ENCODE results near the gene GBE1.

GBE1 gene

DNA sequence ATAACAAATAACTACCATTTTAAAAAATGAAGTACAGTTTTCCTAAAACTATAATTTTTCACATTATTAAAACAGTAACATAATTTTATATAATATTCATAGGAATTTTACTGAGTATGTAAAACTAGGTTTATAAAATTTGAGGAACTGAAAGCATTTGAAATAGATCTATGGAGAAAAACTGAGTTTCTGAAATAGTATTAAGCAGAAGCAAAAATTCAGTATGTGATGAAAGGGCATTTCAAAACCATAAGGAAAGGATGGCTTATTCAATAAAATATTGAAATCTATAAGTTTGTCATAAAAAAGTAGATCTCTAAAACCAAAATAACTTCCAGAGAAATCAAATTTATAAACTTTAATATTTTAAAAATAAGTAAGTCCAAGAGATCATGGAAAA, 53.4 kb downstream of the GBE1 start:
- Mint-ChIP-seq H3K27ac (no peak overlapping the region), H3K27me3 (ENCODE audit: low read depth) (no peaks in the 10 kb centered on the region), H3K9me3 (no peaks in the 10 kb centered on the region), H3K4me3 (no peak overlapping the region), H3K36me3 (ENCODE audit: low read depth) (no peaks in the 10 kb centered on the region), H3K4me1 (ENCODE audit: low read depth) (no peaks in the 10 kb centered on the region)
- no peak for DNase-seq (ENCODE audit: low spot score)

DNA sequence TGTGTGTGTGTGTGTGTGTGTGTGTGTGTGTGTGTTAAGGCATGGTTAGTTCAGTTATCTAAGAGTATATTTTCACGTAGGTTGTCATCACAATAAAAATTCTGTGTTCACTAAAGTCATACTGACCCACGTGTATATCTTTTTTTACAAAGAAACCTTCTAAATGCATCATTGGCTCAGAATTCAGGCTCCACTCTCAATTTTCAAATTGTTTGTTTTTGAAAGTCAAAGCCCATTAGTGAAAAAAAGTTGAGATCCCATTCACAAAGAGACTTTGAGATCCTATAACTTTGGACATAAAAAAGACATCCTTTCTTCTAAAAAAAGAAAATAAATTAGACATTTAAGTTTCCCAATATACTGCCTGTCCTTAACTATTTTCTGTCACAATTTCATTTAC, 59.3 kb downstream of the GBE1 start:
- no peak overlapping the region for H3K4me3 Mint-ChIP-seq
- no peaks in the 10 kb centered on the region for H3K4me1 Mint-ChIP-seq (ENCODE audit: low read depth)
- no peak for DNase-seq (ENCODE audit: low spot score)
- no peaks in the 10 kb centered on the region for H3K27me3 Mint-ChIP-seq (ENCODE audit: low read depth)
- H3K36me3 Mint-ChIP-seq (ENCODE audit: low read depth), result peaks cover 6% of the 10 kb centered on the region
- no peak overlapping the region for H3K27ac Mint-ChIP-seq
- H3K9me3 Mint-ChIP-seq, result no peaks in the 10 kb centered on the region

DNA sequence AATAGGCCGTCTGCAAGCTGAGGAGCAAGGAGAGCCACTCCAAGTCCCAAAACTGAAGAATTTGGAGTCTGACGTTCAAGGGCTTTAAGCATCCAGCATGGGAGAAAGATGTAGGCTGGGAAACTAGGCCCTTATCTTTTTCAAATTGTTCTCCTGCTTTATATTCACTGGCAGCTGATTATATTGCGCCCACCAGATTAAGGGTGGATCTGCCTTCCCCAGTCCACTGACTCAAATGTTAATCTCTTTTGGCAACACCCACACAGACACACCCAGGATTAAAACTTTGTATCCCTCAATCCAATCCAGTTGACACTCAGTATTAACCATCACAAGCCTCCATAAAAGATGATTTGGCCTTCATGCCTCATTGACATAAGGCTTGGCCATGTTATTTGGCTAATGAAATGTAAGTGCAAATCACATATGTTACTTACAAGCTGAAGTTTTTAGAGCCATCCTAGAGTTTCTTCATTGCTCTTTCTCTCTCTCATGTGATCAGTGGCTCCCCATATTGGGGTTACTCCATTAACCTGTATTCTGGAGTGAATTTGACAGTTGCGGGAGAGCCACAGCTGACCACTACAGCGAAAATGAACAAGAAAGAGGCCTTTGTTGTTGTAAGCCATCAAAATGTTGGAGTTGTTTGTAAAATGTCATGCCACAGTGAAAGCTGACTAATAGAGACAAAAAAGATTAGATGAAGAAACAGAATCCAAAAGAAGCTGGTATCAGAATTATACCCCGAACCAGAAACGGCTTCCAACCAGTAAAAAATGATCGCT, 61.7 kb downstream of the GBE1 start:
- H3K4me1 Mint-ChIP-seq (ENCODE audit: low read depth), result no peaks in the 10 kb centered on the region

DNA sequence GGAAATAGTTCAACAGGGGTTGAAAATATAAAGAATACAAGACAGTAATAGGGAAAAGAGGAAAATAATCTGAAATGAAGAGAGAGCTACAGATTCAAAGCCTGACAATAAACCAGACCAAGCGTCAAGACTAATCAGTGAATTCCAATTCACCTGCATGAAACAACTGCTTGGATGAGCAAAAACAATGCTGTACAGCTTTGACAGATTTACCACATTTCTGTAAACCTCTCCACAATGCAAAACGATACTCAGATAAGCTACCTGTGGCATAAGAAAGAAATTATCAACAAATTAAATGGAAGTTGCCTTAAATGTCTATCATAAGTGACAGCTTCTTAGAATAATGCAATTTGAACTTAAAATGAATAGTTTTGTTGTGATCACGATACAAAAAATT, 65.4 kb downstream of the GBE1 start:
- no peak for DNase-seq (ENCODE audit: low spot score)
- H3K27me3 Mint-ChIP-seq (ENCODE audit: low read depth), result no peaks in the 10 kb centered on the region
- H3K9me3 Mint-ChIP-seq, result no peaks in the 10 kb centered on the region
- H3K4me3 Mint-ChIP-seq, result no peak overlapping the region
- no peak overlapping the region for H3K27ac Mint-ChIP-seq
- H3K36me3 Mint-ChIP-seq (ENCODE audit: low read depth), result peaks cover 4% of the 10 kb centered on the region
- H3K4me1 Mint-ChIP-seq (ENCODE audit: low read depth), result no peaks in the 10 kb centered on the region

More for the DNA sequence above, 61.7 kb downstream of the GBE1 start:
- Mint-ChIP-seq H3K9me3 (no peaks in the 10 kb centered on the region), H3K27ac (no peak overlapping the region), H3K36me3 (ENCODE audit: low read depth) (peaks cover 6% of the 10 kb centered on the region), H3K27me3 (ENCODE audit: low read depth) (no peaks in the 10 kb centered on the region), H3K4me3 (no peak overlapping the region)
- no peak for DNase-seq (ENCODE audit: low spot score)

DNA sequence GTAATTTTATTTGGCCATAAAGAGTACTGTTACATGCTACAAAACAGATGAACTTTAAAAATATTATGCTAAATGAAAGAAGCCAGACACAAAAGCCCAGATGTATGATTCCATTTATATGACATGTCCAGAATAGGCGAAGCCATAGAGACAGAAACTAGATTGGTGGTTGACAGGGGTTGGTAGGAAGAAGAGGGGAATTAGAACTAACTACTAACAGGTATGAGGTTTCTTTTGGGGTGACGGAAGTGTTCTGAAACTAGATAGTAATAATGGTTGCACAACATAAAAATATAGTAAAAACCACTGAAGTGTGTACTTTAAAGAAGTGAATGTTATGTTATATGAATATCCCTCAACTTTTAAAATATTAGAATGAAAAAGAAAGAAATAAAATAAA, 66.1 kb downstream of the GBE1 start:
- Mint-ChIP-seq H3K4me3 (no peak overlapping the region), H3K27ac (no peak overlapping the region), H3K9me3 (no peaks in the 10 kb centered on the region), H3K27me3 (ENCODE audit: low read depth) (no peaks in the 10 kb centered on the region), H3K4me1 (ENCODE audit: low read depth) (no peaks in the 10 kb centered on the region), H3K36me3 (ENCODE audit: low read depth) (peaks cover 4% of the 10 kb centered on the region)
- no peak for DNase-seq (ENCODE audit: low spot score)

DNA sequence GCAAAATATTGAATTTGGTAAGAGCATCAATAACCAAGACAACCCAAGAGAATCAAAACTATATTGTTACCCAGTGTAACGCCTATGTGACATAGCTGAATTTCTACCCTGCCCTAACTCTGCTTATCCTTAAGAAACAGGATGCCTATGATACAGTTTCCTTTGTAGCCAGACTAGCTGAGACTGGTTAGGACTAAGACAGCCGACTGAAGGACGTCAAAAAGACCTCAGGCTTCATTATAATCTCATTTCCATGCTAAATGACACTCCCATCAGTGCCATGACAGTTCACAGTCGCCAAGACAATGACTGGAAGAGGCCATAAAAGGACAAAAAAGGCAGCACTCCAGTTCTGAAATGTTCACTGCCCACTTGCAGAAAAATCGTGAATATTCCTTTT, 66.8 kb downstream of the GBE1 start:
- Mint-ChIP-seq H3K4me1 (ENCODE audit: low read depth) (no peaks in the 10 kb centered on the region), H3K9me3 (no peaks in the 10 kb centered on the region), H3K27ac (no peak overlapping the region), H3K27me3 (ENCODE audit: low read depth) (no peaks in the 10 kb centered on the region), H3K36me3 (ENCODE audit: low read depth) (peaks cover 4% of the 10 kb centered on the region), H3K4me3 (no peak overlapping the region)
- DNase-seq (ENCODE audit: low spot score), result no peak

DNA sequence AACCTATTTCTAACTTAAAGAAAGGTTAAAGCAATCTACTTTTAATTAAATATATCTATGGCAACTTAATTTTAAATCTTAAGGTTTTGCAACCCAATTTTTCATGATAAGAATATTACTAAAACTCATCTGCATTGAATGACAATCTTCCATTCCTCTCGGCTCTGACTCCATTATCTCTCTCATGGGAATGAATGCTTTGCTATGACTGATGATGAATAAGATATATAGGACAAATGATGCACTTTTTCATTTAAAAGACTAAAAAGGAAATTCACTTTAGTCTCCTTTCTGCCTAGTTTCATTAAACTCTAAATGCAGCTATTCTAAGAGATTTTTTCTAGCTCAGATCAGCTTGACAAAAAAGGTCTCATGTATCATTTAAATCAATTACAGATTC, 68.7 kb downstream of the GBE1 start:
- Mint-ChIP-seq H3K4me1 (ENCODE audit: low read depth) (no peaks in the 10 kb centered on the region), H3K36me3 (ENCODE audit: low read depth) (no peaks in the 10 kb centered on the region), H3K27me3 (ENCODE audit: low read depth) (no peaks in the 10 kb centered on the region), H3K4me3 (no peak overlapping the region), H3K27ac (no peak overlapping the region), H3K9me3 (no peaks in the 10 kb centered on the region)
- no peak for DNase-seq (ENCODE audit: low spot score)

DNA sequence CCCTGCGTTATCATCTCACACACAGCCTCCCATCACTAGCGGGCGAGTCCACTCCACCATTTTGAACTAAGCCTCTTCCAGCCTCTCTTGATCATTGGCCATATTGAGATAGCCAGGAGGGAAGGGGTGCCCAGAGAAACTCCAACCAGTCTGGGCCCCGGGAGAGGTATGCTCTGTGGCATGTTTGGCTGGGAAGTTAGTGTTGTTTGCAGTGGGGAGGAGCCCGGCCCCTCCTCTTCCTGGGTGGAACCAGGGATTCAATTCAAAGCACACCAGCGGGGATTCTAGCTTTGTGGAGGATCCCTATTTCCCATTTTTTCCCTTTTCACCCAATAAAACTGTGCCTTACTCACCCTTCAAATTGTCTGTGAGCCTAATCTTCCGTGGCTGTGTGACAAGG, 71.8 kb downstream of the GBE1 start:
- Mint-ChIP-seq H3K9me3 (no peaks in the 10 kb centered on the region), H3K36me3 (ENCODE audit: low read depth) (peaks cover 6% of the 10 kb centered on the region), H3K27ac (no peak overlapping the region), H3K4me1 (ENCODE audit: low read depth) (peaks cover 2% of the 10 kb centered on the region), H3K27me3 (ENCODE audit: low read depth) (no peaks in the 10 kb centered on the region), H3K4me3 (no peak overlapping the region)
- DNase-seq (ENCODE audit: low spot score), result no peak

DNA sequence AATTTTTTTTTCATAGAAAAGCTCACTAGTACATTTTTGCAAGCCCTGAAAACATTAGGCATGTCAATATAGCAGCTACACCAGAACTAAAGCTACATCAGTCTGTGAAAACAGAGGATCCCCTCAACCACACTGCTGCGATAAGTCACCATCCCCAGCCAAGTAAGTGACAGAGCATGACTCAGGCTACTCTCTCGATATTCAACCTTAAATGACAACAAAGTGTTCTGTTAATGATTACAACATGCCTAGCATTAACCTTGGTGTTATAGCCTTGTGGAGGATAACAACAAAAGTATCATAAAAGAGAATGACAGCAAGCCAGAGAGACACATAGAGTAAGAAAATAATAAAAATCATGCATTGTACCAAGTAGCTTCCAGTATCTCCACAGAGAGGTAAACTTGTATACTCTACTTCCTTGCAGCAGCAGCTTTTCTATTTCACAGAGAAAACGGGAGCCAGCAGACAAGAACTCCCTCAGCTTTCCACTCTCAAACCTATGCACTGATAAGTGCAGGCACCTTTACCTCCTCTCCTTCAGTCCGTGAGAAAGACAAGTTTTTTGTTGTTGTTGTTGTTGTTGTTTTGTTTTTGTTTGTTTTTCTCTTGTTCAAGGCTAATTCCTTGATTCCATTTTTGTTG, 76.6 kb downstream of the GBE1 start:
- Mint-ChIP-seq H3K27ac (no peak overlapping the region), H3K36me3 (ENCODE audit: low read depth) (peaks cover 9% of the 10 kb centered on the region), H3K4me3 (no peak overlapping the region), H3K4me1 (ENCODE audit: low read depth) (peaks cover 3% of the 10 kb centered on the region), H3K9me3 (no peaks in the 10 kb centered on the region), H3K27me3 (ENCODE audit: low read depth) (no peaks in the 10 kb centered on the region)
- no peak for DNase-seq (ENCODE audit: low spot score)

DNA sequence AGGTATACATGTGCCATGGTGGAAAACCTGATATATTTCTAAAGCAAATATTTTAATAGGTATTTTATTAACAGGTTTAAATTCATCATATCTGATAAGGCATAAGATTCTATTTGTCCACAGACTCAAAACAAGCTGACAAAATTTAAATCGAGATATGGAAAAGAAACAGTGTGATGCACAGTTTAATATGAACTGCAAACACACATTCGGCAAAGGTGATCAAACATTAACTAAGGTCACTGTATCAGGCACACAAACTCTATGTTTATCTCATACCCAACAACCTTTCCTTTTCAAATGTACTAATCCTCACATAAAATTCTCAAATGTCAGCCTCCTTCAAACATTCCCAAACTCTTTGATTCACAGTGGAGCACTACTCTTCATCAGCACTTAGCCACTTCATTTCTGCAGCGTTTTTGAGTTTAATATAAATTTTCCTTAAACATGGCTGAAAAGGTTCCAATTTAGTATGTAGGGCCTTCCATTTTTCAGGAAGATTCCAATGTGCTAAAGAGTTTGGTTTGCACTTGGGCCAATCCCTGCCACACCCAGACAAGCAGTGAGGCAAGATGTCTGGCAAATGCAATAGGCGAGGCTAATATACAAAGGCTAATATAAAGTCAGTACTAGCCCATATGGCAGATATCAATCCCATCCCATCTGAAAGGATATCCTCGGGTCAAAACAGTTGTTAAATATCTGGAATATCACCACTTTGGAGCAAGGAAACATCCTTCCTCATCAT, 84.6 kb downstream of the GBE1 start:
- Mint-ChIP-seq H3K9me3 (no peaks in the 10 kb centered on the region), H3K4me3 (no peak overlapping the region), H3K27me3 (ENCODE audit: low read depth) (no peaks in the 10 kb centered on the region), H3K27ac (no peak overlapping the region), H3K36me3 (ENCODE audit: low read depth) (peaks cover 2% of the 10 kb centered on the region), H3K4me1 (ENCODE audit: low read depth) (peaks cover 2% of the 10 kb centered on the region)
- no peak for DNase-seq (ENCODE audit: low spot score)

DNA sequence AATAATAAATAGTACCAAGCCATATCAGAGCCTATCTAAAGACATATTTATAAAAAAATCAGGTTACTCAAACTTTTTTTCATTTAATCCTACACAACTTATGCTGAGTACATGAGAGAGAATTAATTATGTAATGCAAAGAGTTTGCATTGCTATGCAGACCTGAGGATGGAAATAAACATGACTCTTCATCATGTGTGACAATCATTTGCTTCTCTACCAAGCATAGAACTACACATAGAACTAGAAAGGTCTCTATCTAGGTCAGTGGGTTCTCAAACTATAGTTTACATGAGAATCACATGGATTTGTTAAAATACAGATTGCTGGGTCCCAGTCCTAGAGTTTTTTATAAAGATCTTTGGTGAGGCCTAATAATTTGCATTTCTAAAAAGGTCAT, 86.8 kb downstream of the GBE1 start:
- DNase-seq (ENCODE audit: low spot score), result no peak
- Mint-ChIP-seq H3K9me3 (no peaks in the 10 kb centered on the region), H3K36me3 (ENCODE audit: low read depth) (no peaks in the 10 kb centered on the region), H3K4me3 (no peak overlapping the region), H3K27ac (no peak overlapping the region), H3K4me1 (ENCODE audit: low read depth) (no peaks in the 10 kb centered on the region), H3K27me3 (ENCODE audit: low read depth) (no peaks in the 10 kb centered on the region)

DNA sequence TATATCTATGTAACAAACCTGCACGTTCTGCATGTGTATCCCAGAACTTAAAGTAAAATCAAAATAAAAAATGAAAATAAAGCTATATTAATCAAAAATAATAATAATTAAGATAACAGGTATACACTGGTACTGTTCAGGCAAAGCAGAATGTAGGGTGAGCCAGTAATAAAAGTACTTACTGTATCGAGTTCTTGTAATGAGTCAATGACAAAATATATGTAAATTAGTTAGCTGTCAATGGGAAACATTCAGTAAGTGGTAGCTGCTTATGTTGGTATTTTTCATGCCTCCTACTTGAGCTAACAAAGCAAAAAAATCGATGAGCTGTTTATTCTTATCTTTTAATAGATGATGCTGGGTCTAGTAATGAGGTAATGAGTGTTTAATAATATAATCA, 93.2 kb downstream of the GBE1 start:
- no peak overlapping the region for H3K27ac Mint-ChIP-seq
- H3K27me3 Mint-ChIP-seq (ENCODE audit: low read depth), result no peaks in the 10 kb centered on the region
- no peaks in the 10 kb centered on the region for H3K4me1 Mint-ChIP-seq (ENCODE audit: low read depth)
- no peak overlapping the region for H3K4me3 Mint-ChIP-seq
- H3K36me3 Mint-ChIP-seq (ENCODE audit: low read depth), result peaks cover 2% of the 10 kb centered on the region
- H3K9me3 Mint-ChIP-seq, result no peaks in the 10 kb centered on the region
- no peak for DNase-seq (ENCODE audit: low spot score)

DNA sequence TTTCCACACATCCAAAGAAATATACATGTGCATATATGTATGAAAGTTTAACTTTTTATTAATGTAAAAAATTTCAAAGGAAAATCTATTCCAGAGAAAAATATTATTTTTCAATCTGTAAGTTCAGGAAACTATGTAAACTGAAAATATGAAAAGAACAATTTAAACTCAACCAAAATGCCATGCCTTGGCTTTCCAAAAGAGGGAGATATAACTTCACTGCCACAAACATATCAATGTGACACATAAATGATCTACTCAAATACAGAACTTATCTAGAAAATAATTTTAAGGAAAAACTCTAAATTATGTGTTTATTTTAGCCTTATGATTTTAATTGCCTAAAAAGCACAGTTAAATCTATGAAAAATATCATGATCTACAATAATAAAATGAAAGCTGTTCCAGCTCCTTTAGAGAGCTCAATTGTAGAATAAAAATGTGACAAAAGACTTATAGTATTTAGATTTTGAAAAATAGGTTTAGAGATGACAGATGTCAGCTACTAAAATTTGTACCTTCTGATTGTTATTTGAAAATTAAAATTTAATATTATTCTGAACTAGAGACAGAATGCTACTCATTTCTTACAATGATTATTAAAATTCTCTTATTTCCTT, 94.8 kb downstream of the GBE1 start:
- H3K4me3 Mint-ChIP-seq, result no peak overlapping the region
- no peaks in the 10 kb centered on the region for H3K27me3 Mint-ChIP-seq (ENCODE audit: low read depth)
- DNase-seq (ENCODE audit: low spot score), result no peak
- H3K36me3 Mint-ChIP-seq (ENCODE audit: low read depth), result peaks cover 2% of the 10 kb centered on the region
- no peaks in the 10 kb centered on the region for H3K9me3 Mint-ChIP-seq
- no peak overlapping the region for H3K27ac Mint-ChIP-seq
- H3K4me1 Mint-ChIP-seq (ENCODE audit: low read depth), result peaks cover 2% of the 10 kb centered on the region

DNA sequence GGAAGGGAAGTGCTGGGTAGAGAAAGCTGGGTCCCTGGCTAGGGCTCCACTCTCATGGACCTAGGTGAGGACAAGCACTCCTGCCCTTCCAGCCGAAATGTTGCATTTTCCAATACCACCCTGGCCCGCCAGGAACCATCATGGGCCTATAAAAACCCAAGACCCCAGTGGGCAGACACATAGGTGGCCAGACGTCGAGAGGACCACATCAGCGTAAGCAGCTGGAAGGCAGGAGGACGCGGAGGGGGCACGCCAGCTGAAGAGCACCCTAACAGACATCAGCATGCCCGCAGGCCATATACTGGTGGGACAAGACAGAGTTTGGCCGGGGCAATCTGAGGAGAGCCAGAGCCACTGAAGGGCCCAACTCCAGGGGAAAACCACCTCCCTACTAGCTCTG, 98.3 kb downstream of the GBE1 start:
- no peak overlapping the region for H3K4me3 Mint-ChIP-seq
- no peaks in the 10 kb centered on the region for H3K27me3 Mint-ChIP-seq (ENCODE audit: low read depth)
- peaks cover 2% of the 10 kb centered on the region for H3K36me3 Mint-ChIP-seq (ENCODE audit: low read depth)
- H3K4me1 Mint-ChIP-seq (ENCODE audit: low read depth), result peaks cover 2% of the 10 kb centered on the region
- no peaks in the 10 kb centered on the region for H3K9me3 Mint-ChIP-seq
- DNase-seq (ENCODE audit: low spot score), result no peak
- H3K27ac Mint-ChIP-seq, result no peak overlapping the region
